ENCODE data around the gene VPS4B.

- TF ChIP-seq POLR2A (IDR thresholded peaks at IDR 0.05) (no peak), CTCF (IDR thresholded peaks at IDR 0.05) (no peak), EP300 (IDR thresholded peaks at IDR 0.05) (no peak)
These were observed 44.8 kb downstream of the VPS4B start for GRCh38 chr18:63377275-63377980.
